GM21381 (cell line): Measurements from ENCODE around the gene PSME1.

Source experiments
- ATAC-seq: cut with Tn5 transposase; IDR thresholded peaks from one replicate; pipeline ENCODE4 v1.9.1; 2021; ENCODE audit warnings: mild to moderate bottlenecking, moderate library complexity; ENCODE audit not compliant: unreplicated experiment

PSME1 gene

DNA sequence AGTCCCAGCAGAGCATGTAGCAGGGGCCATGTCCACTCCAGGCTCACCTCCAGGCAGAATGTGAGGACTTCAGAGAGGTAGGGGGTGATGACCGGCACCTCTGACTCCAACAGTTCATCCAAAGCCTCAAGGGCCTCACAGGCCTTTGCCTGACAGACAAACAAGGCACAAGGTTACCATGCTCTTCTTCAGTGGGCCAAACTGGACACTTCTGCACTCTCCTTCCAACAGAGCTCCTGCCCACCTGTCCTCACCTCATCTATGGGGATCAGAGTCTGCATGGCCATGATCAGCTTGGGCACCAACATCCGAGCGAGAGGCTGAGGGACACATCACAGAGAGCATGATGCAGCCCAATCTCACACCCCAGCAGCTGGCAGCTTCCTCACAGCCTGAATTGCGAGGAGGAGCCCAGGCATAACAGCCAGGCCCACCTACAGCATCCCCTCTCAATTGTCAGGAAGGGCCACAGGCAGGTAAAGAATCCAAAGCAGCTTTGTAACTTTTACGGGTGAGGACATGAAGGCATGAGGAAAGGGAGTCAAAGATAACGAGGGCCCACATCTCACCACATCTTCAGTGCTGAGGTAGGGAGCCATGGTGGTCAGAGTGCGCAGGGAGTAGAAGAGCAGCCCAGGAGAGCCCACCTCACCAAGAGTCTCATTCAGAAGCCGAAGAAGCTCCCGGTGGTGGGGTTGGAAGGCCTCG is 51.0 kb downstream of the PSME1 start:
- ATAC-seq: no peak

GRCh38 chr14:24187539-24187915 is 51.5 kb downstream of the PSME1 start:
- ATAC-seq: no peak
